Measurements from ENCODE around the gene TIMM22. TPM values are rescaled to one million over a fixed set of nuclear protein-coding genes. Genes with fewer than 3 reads are reported as not detected.

TIMM22 gene
- polyA plus RNA-seq, 4 donors: 12.4 to 15.0 (median 14.8) TPM

DNA sequence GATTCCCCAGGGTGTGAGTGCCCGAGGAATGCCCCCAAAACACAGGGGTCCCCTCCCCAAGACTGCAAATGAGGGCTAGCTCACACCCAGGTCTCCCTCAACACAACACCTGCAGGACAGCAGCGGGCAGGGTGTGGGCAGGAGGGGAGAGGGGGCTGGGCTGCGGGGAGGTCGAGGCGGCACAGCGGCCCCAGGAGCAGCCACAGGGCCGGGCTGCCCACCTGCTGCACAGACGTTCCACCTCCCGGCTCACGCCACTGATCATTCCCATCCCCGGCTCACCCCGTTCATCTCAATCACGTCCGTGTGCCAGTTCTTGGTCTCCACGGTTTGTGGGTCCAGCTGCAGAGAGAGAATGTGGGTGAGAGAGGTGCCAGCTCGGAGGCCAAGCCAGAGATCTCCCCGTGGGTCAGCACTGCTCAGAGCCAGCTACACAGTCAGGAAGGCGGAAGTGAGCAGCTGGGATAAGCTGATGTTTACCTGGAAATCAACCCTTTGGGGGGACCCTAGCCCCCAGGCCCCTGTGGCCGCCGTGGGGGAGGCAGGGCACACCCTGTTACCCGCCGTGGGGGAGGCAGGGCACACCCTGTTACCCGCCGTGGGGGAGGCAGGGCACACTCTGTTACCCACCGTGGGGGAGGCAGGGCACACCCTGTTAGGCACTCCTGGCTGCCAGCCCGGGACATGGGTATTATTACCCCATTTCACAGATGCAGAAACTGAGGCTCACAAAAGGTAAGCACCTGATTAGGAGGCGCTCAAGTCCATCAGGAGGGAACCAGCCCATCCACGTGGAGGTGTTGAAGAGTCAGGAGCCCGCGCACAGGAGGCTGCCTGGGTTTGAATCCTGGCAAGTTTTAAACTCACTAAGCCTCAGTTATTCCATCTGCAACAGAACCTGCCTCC lies 16.1 kb downstream of the TIMM22 start:
- DNase-seq (ENCODE audit: low read depth in 4 of 4, low spot score in 3 of 4): no peak

DNA sequence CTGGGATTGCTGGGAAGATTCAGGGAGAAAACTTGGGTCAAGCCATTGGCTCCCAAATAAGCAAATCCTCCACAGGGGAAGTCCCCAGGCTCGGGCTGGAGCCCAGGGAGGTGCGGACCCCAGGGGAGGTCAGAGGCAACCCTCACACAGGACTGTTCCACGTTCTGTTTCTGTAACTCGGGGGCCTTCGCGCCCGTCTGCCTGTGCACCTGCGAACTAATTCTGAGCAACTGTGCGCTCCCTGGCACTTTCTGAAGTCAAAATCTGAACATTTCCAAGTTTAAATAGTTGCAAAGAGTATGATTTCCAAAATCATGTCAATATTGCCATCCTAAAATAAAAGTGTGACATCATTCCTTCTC lies 16.8 kb downstream of the TIMM22 start:
- DNase-seq (ENCODE audit: low read depth in 4 of 4, low spot score in 3 of 4): no peak

DNA sequence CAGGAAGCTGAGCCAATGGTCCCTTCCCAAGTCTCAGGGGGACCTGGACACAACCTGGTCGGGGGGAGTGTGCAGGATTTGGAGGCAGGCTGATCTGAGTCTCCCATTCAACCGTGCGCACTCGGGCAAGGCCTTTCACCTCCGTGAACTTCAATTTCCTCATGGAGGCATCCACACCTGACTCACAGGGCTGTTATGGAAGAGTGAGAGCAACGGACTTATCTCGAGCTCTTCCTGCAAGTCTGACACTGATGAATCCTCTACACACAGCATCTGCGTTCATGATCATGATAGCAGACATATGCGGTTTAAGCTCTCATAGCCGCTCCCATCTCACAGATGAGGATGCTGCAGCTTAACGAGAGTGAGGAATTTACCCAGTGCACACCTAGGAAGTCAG lies 21.6 kb downstream of the TIMM22 start:
- no peak for DNase-seq (ENCODE audit: low read depth in 4 of 4, low spot score in 3 of 4)

DNA sequence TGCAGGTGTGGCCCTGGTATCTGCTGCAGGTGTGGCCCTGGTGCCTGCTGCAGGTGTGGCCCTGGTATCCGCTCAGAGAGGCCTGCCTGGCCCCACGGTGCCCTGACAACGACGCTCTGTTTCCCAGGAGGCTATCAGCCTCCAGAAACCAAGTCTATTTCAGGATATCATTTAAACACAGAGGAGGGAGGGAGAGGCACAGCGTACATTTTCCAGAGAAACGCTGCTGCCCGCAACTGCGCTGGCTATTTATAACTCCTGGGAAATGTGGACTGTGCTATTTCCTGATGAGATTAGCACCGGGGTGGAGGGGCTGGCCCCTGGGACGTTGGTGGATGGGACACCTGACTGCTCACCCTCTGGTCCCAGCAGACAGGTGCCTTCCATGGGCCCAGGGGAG lies 22.5 kb downstream of the TIMM22 start:
- DNase-seq (ENCODE audit: low read depth in 4 of 4, low spot score in 3 of 4): no peak

DNA sequence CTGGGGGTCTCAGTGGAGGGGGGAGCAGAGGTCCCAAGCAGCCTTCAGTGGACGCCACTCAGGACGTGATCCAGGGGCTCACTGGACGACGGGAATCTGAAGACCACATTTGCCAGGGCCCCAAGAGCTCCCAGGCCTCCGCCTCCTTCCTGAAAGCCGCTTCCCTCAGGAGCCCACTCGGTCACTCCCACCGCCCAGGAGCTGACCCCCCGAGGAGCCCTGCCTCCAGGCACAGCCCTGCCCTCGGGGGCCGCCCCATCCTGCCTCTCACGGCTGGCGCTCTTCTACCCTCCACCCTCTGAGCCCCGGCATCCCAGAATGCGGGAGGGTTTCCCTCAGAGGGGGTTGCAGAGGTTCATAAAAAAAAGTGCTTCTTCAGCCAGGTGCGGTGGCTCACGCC lies 24.2 kb downstream of the TIMM22 start:
- no peak for DNase-seq (ENCODE audit: low read depth in 4 of 4, low spot score in 3 of 4)

DNA sequence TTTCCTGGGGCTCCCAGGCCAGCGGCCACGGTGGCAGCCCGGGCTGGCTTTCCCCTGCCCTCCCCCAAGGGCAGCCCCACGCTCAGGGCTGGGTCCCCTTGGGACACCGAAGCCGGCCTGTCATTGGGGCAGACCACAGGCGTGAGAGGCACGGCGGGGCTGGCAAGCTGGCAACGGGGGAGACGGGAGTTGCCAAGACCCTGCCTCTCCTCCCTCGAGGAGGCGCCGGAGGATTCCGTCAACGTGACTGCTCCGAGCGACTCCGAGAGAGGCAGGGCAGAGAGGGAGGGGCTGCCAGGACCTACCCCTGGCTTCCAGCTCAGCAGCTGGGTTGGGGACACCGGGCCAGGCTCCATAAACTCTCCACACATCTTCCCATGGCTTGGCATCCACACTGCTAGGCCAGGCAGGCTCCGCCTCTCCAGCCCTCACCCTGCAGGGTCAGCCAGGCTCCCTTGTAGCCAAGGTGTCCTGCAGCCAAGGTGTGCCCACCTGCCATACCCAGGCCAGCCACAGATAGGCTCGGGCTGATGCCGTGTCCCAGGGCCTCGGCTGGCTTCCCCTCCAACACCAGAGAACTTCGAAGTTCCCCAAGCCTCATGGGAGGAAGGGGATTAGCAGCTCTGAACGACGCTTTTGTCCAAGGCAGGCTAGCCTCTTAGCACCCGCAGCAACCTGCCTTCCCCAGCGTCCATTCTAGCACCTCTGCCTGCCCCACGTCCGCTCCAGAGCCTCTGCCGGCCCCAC lies 25.5 kb downstream of the TIMM22 start:
- DNase-seq (ENCODE audit: low read depth in 4 of 4, low spot score in 3 of 4): no peak

DNA sequence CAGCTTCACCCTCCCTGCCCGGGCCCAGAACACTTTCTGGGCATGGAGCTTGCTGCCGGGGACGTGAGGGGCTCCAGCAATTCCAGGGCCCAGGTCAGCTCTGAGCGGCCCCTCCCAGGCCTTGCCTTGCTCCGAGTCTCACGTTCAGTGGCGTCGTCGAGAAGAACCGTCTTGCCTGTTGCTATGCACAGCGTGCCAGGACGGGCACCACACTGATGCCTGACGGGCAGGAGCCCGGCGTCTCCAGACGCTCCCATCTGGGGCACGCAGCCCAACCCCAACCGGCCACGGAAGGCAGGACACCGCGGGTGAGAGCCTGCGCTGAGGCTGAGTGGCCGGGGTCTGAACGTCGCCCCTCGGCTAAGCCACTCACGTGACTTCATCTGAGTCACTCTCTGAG lies 27.1 kb downstream of the TIMM22 start:
- no peak for DNase-seq (ENCODE audit: low read depth in 4 of 4, low spot score in 3 of 4)

DNA sequence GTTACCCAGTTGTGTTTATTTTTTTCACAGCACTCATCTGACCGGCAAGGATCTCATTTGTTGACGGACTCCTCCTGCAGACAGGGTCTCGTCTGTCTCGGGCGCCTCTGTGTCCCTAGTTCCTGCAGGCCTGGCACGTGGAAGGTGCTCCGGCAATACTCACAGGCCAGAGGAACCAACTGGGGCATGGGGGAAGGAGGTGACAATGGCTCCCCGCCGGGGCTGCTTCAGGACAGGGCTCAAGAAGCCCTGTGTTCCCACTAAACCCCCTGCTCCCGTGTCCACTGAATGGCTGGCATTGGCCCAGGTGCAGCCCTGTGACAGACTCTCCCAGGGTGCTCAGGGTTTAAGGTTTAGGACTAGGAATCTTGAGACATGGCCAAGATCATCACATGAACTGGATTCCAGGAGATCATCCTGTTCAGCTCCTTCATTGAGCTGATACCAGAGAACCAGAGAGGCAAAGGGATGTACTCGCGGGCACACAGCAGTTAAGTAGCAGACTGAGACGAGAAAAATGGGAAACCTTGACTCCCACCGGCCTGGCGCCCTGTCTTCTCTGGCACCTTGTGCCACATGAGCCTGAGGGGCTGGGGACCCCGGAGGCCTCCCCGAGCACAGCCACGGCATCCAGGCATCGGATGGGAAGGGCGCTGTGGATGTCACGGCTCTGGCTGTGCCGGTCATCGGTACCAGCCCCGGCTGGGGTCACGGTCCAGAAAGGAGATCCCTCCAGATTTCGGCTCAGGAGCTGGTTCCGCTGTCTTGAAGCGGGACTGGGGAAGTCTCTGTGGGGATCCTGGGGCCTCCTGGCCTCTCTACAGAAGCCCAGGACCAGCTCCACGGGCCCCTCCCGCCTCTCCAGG lies 29.0 kb downstream of the TIMM22 start:
- DNase-seq (ENCODE audit: low read depth in 4 of 4, low spot score in 3 of 4): no peak

DNA sequence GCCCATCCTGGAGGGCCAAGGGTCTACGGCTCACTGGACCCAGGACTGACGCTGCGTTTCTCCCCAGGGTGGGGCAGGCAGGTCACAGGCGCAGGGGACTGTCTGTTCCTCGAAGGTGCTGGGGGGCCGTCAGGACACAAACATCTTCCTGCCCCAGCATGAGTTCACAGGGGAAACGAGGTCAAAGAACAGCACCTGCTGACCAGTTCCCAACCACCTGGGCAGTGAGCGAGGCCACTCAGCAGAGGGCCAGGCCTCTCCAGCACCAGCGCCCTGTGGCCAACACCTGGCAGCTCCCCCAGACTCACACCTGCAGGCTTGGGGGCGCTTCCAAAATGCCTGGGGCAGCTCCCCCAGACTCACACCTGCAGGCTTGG lies 29.7 kb downstream of the TIMM22 start:
- no peak for DNase-seq (ENCODE audit: low read depth in 4 of 4, low spot score in 3 of 4)

DNA sequence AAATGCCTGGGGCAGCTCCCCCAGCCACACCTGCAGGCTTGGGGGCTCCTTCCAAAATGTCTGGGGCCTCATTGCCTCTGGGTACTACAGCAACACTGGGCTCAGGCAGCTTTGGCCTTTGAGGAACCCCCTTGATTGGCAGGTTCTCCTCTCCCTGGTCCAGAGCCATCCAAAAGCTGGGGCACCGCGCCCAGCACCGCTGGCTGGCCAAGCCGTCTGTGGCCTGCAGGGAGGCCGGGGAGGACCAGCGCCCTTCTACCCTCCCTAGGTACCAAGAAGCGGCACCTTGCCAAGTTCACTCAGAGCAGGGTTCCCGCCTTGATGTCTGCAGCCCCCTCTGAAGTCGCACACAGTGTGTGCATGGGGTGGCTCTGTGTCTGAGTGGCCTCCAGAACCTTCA lies 30.1 kb downstream of the TIMM22 start:
- no peak for DNase-seq (ENCODE audit: low read depth in 4 of 4, low spot score in 3 of 4)

DNA sequence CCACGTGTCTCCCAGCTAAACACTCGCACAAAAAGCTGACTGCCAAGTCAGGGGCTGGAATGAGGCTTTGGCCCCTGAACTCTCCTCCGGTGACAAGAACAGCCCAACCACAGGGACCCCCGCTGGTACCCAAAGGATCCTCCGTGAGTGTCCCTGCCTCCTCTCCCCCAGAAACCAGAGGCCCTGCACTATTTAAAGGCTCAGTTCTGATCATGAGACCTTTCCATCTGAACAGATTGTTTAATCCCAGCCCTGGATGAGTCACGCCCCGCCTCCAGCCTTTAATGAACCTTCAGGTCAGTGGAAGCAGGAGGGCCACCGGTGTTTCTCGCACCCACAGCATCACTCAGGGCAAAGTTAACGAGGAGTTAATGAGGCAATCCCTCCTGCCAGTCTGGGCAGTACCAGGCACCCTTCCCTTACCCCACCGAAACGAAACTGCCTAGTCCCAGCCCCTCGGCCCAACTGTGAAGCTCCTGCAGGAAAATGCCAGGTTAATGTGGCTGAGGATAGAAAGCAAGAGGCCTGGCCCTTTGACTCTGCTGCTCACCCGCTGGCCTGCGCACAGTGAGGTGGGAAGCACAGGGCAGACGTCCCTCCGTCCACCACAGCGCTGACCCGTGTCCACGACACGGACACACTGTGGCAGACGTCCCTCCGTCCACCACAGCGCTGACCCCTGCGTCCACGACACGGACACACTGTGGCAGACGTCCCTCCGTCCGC lies 32.4 kb downstream of the TIMM22 start:
- DNase-seq (ENCODE audit: low read depth in 4 of 4, low spot score in 3 of 4): no peak

DNA sequence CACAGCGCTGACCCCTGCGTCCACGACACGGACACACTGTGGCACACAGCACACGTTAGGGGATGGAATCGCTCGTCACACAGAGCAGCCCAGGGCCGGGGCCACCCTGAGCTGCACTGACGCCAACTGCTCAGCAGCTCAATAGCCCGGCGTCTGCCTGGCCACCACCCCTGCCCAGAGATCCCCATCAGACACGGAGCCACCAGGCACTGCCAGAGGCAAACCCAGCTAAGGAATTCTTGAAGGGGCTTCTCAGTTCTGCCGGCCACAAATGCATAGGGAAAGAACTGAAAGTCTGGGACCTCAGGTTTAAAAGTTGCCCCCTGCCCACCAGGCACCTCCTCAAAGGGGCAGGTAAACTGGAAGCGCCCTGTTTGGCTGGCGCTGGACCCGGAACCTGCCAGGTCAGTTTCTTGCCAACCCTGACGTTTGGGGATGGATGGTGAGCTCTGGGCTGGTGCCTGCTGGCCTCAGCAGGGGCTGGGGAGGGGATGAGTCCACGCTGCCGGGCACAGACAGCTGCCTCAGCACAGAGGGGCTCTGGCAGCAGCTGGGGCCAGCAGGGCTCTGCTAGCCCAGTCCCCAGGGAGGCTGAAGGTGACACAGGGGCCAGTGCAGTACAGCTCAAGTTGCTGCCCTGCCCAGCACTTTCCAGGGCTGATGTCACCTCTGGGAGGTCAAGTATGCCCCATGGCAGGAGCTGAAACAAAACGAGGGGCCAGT lies 33.2 kb downstream of the TIMM22 start:
- no peak for DNase-seq (ENCODE audit: low read depth in 4 of 4, low spot score in 3 of 4)

DNA sequence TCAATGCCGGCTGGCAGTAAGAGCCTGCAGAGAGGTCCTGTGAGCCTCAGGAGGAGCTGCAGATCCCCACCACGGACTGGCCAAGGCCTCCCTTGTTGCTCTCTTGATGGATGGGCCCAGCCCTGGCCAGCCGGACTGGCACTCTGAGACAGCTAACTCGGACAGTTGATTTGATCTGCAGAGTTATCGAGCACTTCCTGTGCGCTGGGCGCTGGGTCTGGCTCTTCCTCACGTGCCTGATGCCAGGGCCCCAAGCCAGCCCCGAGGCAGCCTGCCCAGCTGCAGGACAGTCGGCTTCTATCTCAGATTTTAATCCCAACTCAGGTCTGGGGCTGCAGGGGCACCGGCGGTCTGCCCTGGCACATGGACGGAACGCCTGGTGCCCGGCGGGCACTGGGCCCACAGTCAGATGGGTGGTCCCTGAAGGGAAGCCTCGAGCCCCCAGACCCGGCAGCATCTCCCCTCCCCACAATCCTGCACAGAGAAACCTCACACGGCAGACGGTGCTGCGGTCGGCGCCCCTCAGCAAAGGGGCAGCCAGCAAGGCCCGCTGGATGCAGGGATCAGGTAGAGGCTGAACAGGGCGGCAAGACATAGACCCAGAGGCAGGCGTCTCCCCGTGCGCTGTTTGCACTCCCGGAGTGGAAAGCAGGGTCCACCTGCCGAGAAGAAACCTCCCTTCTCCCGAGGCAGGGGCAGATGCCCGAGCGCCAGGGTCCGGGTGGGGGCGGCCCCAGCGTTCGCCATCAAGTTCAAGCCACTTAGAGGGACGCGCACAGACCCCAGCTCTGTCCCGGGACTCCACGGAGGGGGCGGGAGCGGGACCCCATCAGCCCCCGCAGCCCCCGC lies 34.0 kb downstream of the TIMM22 start:
- DNase-seq (ENCODE audit: low read depth in 4 of 4, low spot score in 3 of 4): no peak

DNA sequence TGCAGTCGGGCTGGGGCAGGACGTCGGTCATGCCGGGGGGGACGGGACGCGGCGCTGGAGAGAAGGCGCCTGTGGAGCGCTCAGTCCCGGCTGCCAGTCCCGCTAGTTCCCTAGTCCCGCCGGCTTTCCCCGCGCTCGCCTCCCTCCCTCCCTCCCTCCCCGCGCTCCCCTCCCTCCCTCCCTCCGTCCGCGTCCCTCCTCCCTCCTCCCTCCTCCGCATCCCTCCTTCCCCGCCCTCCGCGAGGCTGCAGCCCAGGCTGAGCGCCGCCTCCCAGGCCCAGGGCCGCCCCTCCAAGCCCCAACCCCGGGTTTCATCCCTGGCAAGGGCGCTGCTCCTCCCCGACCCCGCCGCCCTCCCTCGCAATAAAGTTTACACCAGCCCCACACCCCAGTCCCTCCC lies 34.8 kb downstream of the TIMM22 start:
- no peak for DNase-seq (ENCODE audit: low read depth in 4 of 4, low spot score in 3 of 4)

DNA sequence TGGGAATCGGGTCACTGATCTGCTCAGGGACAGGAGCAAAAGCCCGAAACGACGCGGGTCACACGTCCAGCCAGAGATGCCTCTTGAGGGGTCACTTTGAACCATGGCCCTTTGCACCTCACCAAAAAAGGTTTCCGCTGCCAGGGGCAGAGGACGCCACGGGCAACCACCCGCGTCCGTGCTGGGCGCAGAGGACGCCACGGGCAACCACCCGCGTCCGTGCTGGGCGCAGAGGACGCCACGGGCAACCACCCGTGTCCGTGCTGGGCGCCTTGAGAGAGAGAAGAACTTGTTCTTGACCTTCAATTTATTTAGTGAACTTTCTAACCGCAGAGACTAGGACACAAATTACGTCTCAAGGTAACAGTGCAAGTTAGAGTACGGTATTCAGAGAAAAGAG lies 35.5 kb downstream of the TIMM22 start:
- no peak for DNase-seq (ENCODE audit: low read depth in 4 of 4, low spot score in 3 of 4)

DNA sequence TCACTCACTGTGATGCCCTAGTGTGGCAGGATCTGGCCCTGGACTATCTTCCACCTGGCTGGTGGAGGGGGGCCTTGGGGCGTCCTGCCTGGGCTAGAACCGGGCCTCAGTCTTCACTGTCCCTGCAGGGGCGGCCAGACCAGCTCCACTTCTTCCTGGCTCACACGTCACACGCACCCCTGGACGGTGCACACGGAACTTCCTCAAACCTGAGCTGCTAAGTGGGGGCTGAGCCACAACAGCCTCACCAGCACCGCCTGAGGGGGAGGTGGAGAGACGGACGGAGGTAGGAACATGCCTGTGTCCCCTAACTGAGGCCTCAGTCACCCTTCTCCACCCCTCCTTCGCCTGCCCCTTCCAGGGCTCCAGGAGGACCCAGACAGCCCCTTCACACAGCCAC lies 36.6 kb downstream of the TIMM22 start:
- no peak for DNase-seq (ENCODE audit: low read depth in 4 of 4, low spot score in 3 of 4)

DNA sequence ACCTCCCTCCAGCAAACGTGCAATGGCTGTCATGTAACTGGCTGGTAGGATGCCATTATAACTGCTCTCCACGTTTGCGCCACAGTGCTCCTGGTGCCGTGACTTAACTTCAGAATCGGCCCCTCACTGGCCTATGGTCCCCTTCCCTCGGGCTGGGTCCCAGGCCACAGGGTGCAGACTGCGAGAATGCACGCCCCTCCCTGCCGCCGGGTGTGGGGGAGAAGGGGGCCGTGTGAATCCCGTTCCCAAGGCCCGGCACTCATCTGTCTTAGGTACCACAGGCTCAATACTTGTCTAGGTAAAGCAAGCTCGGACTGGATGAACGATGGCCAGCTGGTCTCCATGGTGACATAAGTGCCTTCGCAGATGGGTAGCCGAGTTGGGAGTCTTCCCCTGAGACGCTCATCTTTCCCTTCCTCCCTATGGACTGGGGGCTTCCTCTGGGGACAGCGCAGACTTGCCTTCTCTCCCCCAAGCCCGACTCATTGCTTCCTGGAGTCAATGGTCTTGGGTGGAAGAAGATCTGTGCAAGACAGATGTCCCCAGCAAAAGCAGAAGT lies 37.8 kb downstream of the TIMM22 start:
- DNase-seq (ENCODE audit: low read depth in 4 of 4, low spot score in 3 of 4): no peak

DNA sequence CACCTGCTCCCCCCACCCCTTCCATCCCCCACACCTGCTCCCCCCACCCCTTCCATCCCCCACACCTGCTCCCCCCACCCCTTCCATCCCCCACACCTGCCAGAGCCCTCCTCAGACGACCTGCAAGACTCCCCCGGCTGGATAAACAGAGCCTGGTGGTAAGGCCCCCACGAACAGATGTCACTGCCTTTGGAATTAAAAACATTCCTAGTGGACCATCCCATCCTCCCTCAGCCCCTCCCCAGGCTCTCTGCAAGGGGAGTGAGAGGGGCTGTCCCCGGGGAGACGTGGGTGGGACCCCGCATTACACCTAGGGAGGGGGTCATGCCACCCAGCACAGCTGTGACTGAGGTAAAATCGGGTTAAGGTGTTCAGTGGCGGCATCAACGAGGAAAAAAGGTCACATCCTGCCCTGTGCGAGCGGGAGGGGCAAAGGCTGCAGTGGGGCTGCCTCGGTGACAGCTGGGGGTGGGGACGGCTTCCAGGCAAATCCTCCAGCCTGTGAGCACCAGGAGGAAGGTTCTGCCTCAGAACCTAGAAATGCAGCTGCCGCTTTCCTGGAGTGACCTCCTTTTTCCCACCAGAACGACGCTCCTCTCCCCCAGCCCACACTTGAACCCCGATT lies 38.7 kb downstream of the TIMM22 start:
- no peak for DNase-seq (ENCODE audit: low read depth in 4 of 4, low spot score in 3 of 4)
